ENCODE results near the gene POLR1B.

- TF ChIP-seq CTCF (conservative IDR thresholded peaks at IDR 0.05; ENCODE audit: low read length) = no peak
- no peak for TF ChIP-seq EZH2phosphoT487 (IDR thresholded peaks at IDR 0.05; ENCODE audit: borderline replicate concordance)
Measured at GRCh38 chr2:112591413-112591812, 49.1 kb downstream of the POLR1B start.

Data from Loucy (cell line).